Aorta (tissue), 5 donors: Measurements from ENCODE around the gene SLC35B2. TPM values are rescaled to one million over a fixed set of nuclear protein-coding genes. Genes with fewer than 3 reads are reported as not detected.
A peak's percentile ranks its signal among the peaks of the same experiment; 100 is the strongest.

Experiments used
- ATAC-seq: fragments of 200-7000 bp; cut with Tn5 transposase; one replicate; pipeline ENCODE4 v1.9.1; 2022; ENCODE audit warnings: moderate library complexity; ENCODE audit not compliant: low FRiP score
- DNase-seq, 2 donors: peaks; one replicate each; pipeline ENCODE4 v3.0.0-alpha.2; 2020
- H3K27ac ChIP-seq, 2 donors: one replicate each; pipeline ENCODE4 v1.5.1; 2013; ENCODE audit warnings: low read length in 2 of 2, mild to moderate bottlenecking in 2 of 2, moderate library complexity in 2 of 2, control low read depth in 1 of 2, inconsistent platforms in 1 of 2, low read depth in 1 of 2
- H3K27me3 ChIP-seq, 2 donors: one replicate each; pipeline ENCODE4 v1.6.1; 2013; ENCODE audit warnings: control low read depth in 1 of 2, low read length in 1 of 2, mild to moderate bottlenecking in 1 of 2, moderate library complexity in 1 of 2; ENCODE audit not compliant: insufficient read depth in 2 of 2, control insufficient read depth in 1 of 2
- H3K36me3 ChIP-seq, 2 donors: one replicate each; pipeline ENCODE4 v1.6.1; 2013; ENCODE audit warnings: control low read depth in 1 of 2, low read length in 1 of 2, mild to moderate bottlenecking in 1 of 2; ENCODE audit not compliant: insufficient read depth in 2 of 2, control insufficient read depth in 1 of 2
- H3K4me1 ChIP-seq, 2 donors: one replicate each; pipeline ENCODE4 v1.6.1; 2013; ENCODE audit warnings: low read length in 2 of 2, control low read depth in 1 of 2, mild to moderate bottlenecking in 1 of 2, moderate library complexity in 1 of 2; ENCODE audit not compliant: insufficient read depth in 2 of 2, control insufficient read depth in 1 of 2
- H3K4me3 ChIP-seq, 2 donors: one replicate each; pipeline ENCODE4 v1.5.1; 2013; ENCODE audit warnings: low read length in 2 of 2, control low read depth in 1 of 2, mild to moderate bottlenecking in 1 of 2
- H3K9me3 ChIP-seq: one replicate; pipeline ENCODE4 v1.6.1; 2013; ENCODE audit warnings: mild to moderate bottlenecking, low read length; ENCODE audit not compliant: control insufficient read depth
- whole genome bisulfite sequencing, 2 donors: extraction: QIAGEN DNeasy Blood & Tissue Kit; methylation state at CpG; one replicate each; pipeline ENCODE4 v1.1.7; 2013; 5-methylcytosine and 5-hydroxymethylcytosine counted together
- intact Hi-C, 2 donors: fragments of 100-400 bp; cut with DNase I; formaldehyde crosslinking; loops; one replicate each; pipeline versions ENCODE4 v1.14.2 to v1.15.0; 2022
- polyA plus RNA-seq, 2 donors: library from polyadenylated mRNA; stranded (reverse); fragments of 200-250 nt; gene quantifications; one replicate each; pipeline ENCODE4 v1.2.3, GENCODE V29; 2013
- total RNA-seq, 2 donors: library from RNA; stranded (reverse); fragmentation: NEBNext Ultra II Directional; extraction: Animal tissue kit (Norgen Biotek cat#: 25700); gene quantifications; one replicate each; pipeline ENCODE4 v1.2.1, GENCODE V29; 2021
- donor health status: healthy with polysubstance abuse.
- donor health status: Bipolar disorder and iron deficiency.
- donor health status: DM: no; HTN: no; CAD: no.
- donor health status: DM: no; HTN: no; CAD: no.
- donor health status: DM: yes; HTN: yes; CAD: no.

The SLC35B2 gene
- total and polyA plus RNA-seq, 4 donors: 10.6 to 27.7 (median 24.7) TPM

GRCh38 chr6:44260011-44260410, 2.7 kb upstream of the SLC35B2 start:
- H3K9me3 ChIP-seq: no peaks in the 10 kb centered on the region
- ATAC-seq (no peak), DNase-seq (peak in 1 of 2 donors; percentile 69)
- no peaks in the 10 kb centered on the region for H3K36me3 ChIP-seq
- intact Hi-C loops: no loop called here
- WGBS, 2 donors: 96 to 97% methylated on average over 8 of the region's 8 CpGs
- no peaks in the 10 kb centered on the region for H3K27me3 ChIP-seq
- H3K4me1 ChIP-seq: peaks cover 0 to 6% of the 10 kb centered on the region in 2 donors
- no peak overlapping the region for H3K27ac ChIP-seq
- H3K4me3 ChIP-seq: no peak overlapping the region

GRCh38 chr6:44258921-44259320, 1.6 kb upstream of the SLC35B2 start:
- Histone ChIP-seq H3K4me1 (peaks cover 0 to 2% of the 10 kb centered on the region in 2 donors), H3K27me3 (no peaks in the 10 kb centered on the region), H3K27ac (no peak overlapping the region), H3K36me3 (peaks cover 0 to 1% of the 10 kb centered on the region in 2 donors), H3K4me3 (no peak overlapping the region), H3K9me3 (no peaks in the 10 kb centered on the region)
- no peak for ATAC-seq
- DNase-seq: peak in 1 of 2 donors; percentile 59
- 93 to 94% methylated on average over 3 of the region's 3 CpGs for WGBS, 2 donors
- intact Hi-C loops: loop anchor here in 1 of 2 donors (5.0 kb wide), 2 partner anchors 87 to 162 kb away; no protein-coding TSS in a partner anchor

- H3K9me3 ChIP-seq: no peaks in the 10 kb centered on the region
- DNase-seq (peak in 1 of 2 donors; percentile 68), ATAC-seq (no peak)
- no peaks in the 10 kb centered on the region for H3K27me3 ChIP-seq
- no peak overlapping the region for H3K4me3 ChIP-seq
- peaks cover 0 to 2% of the 10 kb centered on the region in 2 donors for H3K4me1 ChIP-seq
- WGBS, 2 donors: 85 to 89% methylated on average over 9 of the region's 9 CpGs
- intact Hi-C loops: loop anchor here in 1 of 2 donors (5.0 kb wide), 2 partner anchors 86 to 161 kb away; no protein-coding TSS in a partner anchor
- peaks cover 1 to 2% of the 10 kb centered on the region in 2 donors for H3K36me3 ChIP-seq
- H3K27ac ChIP-seq: no peak overlapping the region
Measured at GRCh38 chr6:44258325-44258863, 1.1 kb upstream of the SLC35B2 start.

- 24 to 25% methylated on average over 15 of the region's 15 CpGs for WGBS, 2 donors
- H3K36me3 ChIP-seq: peaks cover 1 to 5% of the 10 kb centered on the region in 2 donors
- intact Hi-C loops: loop anchor here in 1 of 2 donors (5.0 kb wide), 2 partner anchors 86 to 161 kb away; no protein-coding TSS in a partner anchor
- ATAC-seq (no peak), DNase-seq (no peak)
- no peaks in the 10 kb centered on the region for H3K9me3 ChIP-seq
- no peaks in the 10 kb centered on the region for H3K27me3 ChIP-seq
- H3K4me1 ChIP-seq: peaks cover 0 to 2% of the 10 kb centered on the region in 2 donors
- H3K27ac ChIP-seq: peak overlapping the region in 1 of 2 donors; percentile 19
- H3K4me3 ChIP-seq: peak overlapping the region in 1 of 2 donors; percentile 87
Measured at GRCh38 chr6:44257753-44258324, 511 bp upstream of the SLC35B2 start.

- Histone ChIP-seq H3K27me3 (no peaks in the 10 kb centered on the region), H3K4me1 (peaks cover 0 to 2% of the 10 kb centered on the region in 2 donors), H3K4me3 (peak overlapping the region; percentile 81 to 87), H3K36me3 (peaks cover 3 to 5% of the 10 kb centered on the region in 2 donors), H3K27ac (no peak overlapping the region), H3K9me3 (no peaks in the 10 kb centered on the region)
- intact Hi-C loops: loop anchor here in 1 of 2 donors (5.0 kb wide), 2 partner anchors 84 to 159 kb away; no protein-coding TSS in a partner anchor
- DNase-seq (no peak), ATAC-seq (peak; percentile 63)
- 1 to 4% methylated on average over 11 to 12 of the region's 12 CpGs for WGBS, 2 donors
Measured at GRCh38 chr6:44256775-44257024, 628 bp downstream of the SLC35B2 start.

GRCh38 chr6:44255871-44256774, 1.2 kb downstream of the SLC35B2 start:
- DNase-seq: peak in 1 of 2 donors; percentile 66
- Histone ChIP-seq H3K4me3 (peak overlapping the region in 1 of 2 donors; percentile 87), H3K36me3 (peaks cover 3 to 7% of the 10 kb centered on the region in 2 donors), H3K4me1 (peaks cover 0 to 2% of the 10 kb centered on the region in 2 donors), H3K27me3 (no peaks in the 10 kb centered on the region), H3K27ac (no peak overlapping the region), H3K9me3 (no peaks in the 10 kb centered on the region)
- intact Hi-C loops: loop anchor here in 1 of 2 donors (5.0 kb wide), 2 partner anchors 84 to 159 kb away; no protein-coding TSS in a partner anchor
- 28 to 29% methylated on average over 15 of the region's 15 CpGs for WGBS, 2 donors
- no peak for ATAC-seq

GRCh38 chr6:44255105-44255808, 2.1 kb downstream of the SLC35B2 start:
- H3K36me3 ChIP-seq: peaks cover 6 to 7% of the 10 kb centered on the region in 2 donors
- no peak overlapping the region for H3K27ac ChIP-seq
- peaks cover 0 to 2% of the 10 kb centered on the region in 2 donors for H3K4me1 ChIP-seq
- no peak overlapping the region for H3K4me3 ChIP-seq
- no peaks in the 10 kb centered on the region for H3K9me3 ChIP-seq
- intact Hi-C loops: loop anchor here in 1 of 2 donors (5.0 kb wide), 2 partner anchors 83 to 158 kb away; no protein-coding TSS in a partner anchor
- H3K27me3 ChIP-seq: no peaks in the 10 kb centered on the region
- 60% methylated on average over 16 of the region's 16 CpGs for WGBS, 2 donors
- ATAC-seq (no peak), DNase-seq (peak in 1 of 2 donors; percentile 66)
